ENCODE results near the gene AQP5. TPM values are rescaled to one million over a fixed set of nuclear protein-coding genes. Genes with fewer than 3 reads are reported as not detected.

AQP5 gene
- total and polyA plus RNA-seq, 2 of the 8 experiments (the other 6 are each of a cell fraction or from before 2014, with no cell fraction given): 2.5 to 3.2 TPM

DNA sequence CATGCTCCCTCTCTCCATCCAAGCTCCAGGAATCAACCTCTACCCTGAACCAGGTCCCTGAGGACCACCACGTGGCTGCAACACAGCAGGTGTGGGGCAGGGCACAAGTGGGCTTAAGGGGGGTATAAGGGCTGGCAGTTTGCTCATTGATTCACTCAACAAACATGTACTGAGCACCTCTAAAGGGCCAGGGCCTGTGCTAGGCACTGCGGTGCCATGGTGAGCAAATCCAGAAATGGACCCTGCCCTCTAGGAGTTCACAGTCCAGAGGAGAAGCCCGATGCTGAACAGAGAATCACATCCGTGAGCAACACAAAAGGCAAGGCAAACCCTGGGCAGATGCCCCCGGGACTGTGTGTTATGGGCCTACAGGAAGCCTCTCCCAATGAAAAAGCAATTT, 17.6 kb upstream of the AQP5 start:
- Histone ChIP-seq H2AK5ac (ENCODE audit: low read depth, low read length) (no peak overlapping the region), H3K4ac (replicated peaks; ENCODE audit: insufficient read length, low read depth, low read length) (no peak overlapping the region), H2AFZ (ENCODE audit: low read length) (no peak overlapping the region), H2BK20ac (ENCODE audit: low read length) (no peak overlapping the region; the same call in 1 of the 2 replicates), H4K8ac (ENCODE audit: extremely low read depth, insufficient read depth, low read length) (no peak overlapping the region), H4K20me1 (replicated peaks in 1 of 2; ENCODE audit: control insufficient read depth in 1 of 2, insufficient read depth in 2 of 2, low read length in 2 of 2) (peaks cover 0 to 1% of the 10 kb centered on the region in 2 experiments), H3K4me3 (ENCODE audit: extremely low read depth in 1 of 4, insufficient read depth in 2 of 4, low read depth in 3 of 4, low read length in 4 of 4) (no peak overlapping the region), H2BK12ac (ENCODE audit: low read depth, low read length) (no peak overlapping the region), H3K56ac (replicated peaks; ENCODE audit: insufficient read length, low read depth, low read length) (no peak overlapping the region), H2BK120ac (replicated peaks; ENCODE audit: low read depth, low read length) (no peak overlapping the region), H3K27me3 (replicated peaks in 1 of 4; ENCODE audit: control insufficient read depth in 3 of 4, extremely low read depth in 1 of 4, insufficient read depth in 3 of 4, low read length in 3 of 4) (peaks cover 0 to 3% (median 0%) of the 10 kb centered on the region in 4 experiments; a peak in 1 of 7 replicates), H3K79me1 (ENCODE audit: low read depth, low read length) (no peaks in the 10 kb centered on the region), H3K9ac (replicated peaks in 1 of 4; ENCODE audit: extremely low read depth in 1 of 4, low read depth in 3 of 4, low read length in 3 of 4) (no peak overlapping the region), H3K4me1 (replicated peaks in 1 of 4; ENCODE audit: control insufficient read depth in 3 of 4, insufficient read depth in 4 of 4, low read length in 3 of 4) (peaks cover 3 to 17% (median 4%) of the 10 kb centered on the region in 4 experiments; a peak in 6 of 7 replicates), H3K18ac (ENCODE audit: extremely low read depth, low read length) (no peak overlapping the region), H3K23me2 (ENCODE audit: low read depth, low read length) (no peaks in the 10 kb centered on the region; the same call in 1 of the 2 replicates), H4K91ac (replicated peaks; ENCODE audit: insufficient read length, low read length) (no peak overlapping the region), H3K9me3 (ENCODE audit: insufficient read depth in 2 of 2, low read depth in 1 of 2, low read length in 1 of 2) (no peaks in the 10 kb centered on the region), H3K23ac (ENCODE audit: insufficient read length) (no peak overlapping the region), H3K79me2 (ENCODE audit: control insufficient read depth in 1 of 2, insufficient read depth in 2 of 2, low read length in 2 of 2) (no peaks in the 10 kb centered on the region), H4K5ac (ENCODE audit: insufficient read length, low read depth, low read length) (no peak overlapping the region), H2BK15ac (ENCODE audit: low read length) (no peak overlapping the region), H3K27ac (ENCODE audit: low read depth, low read length) (no peak overlapping the region), H2BK5ac (ENCODE audit: low read depth, low read length) (no peak overlapping the region), H3K36me3 (ENCODE audit: control insufficient read depth in 2 of 4, insufficient read depth in 4 of 4, low read length in 3 of 4) (no peaks in the 10 kb centered on the region), H3K14ac (ENCODE audit: insufficient read length) (no peak overlapping the region), H3K4me2 (ENCODE audit: insufficient read depth in 1 of 2, low read depth in 2 of 2, low read length in 2 of 2) (no peak overlapping the region)
- 88% methylated on average over 5 of the region's 5 CpGs; no CpG with 5 or more reads in 1 of the 2 experiments for WGBS, 2 experiments (ENCODE audit: extremely low coverage in 1 of 2, insufficient coverage in 1 of 2, insufficient read length in 1 of 2, insufficient replicate concordance in 2 of 2, low coverage in 1 of 2, low lambda C conversion rate in 2 of 2, missing lambda C conversion rate in 1 of 2)
- CTCF ChIA-PET (ENCODE audit: partially characterized antibody): interaction anchor here (0.9 to 5.1 kb wide), 11 partner anchors 9 to 166 kb away, joined by 3 to 37 read pairs (median 4); no protein-coding TSS in a partner anchor
- POLR2A ChIA-PET (ENCODE audit: partially characterized antibody): no interaction called here
- DNase-seq (ENCODE audit: low read depth in 1 of 2, low spot score in 2 of 2) (no peak), FAIRE-seq (no peak)
- TF ChIP-seq SIRT6 (IDR thresholded peaks at IDR 0.05; ENCODE audit: low read length) (no peak), RXRA (IDR thresholded peaks at IDR 0.05; ENCODE audit: insufficient read depth, low read depth, low read length) (no peak), SP2 (IDR thresholded peaks at IDR 0.05; ENCODE audit: low read length) (no peak), NANOG (IDR thresholded peaks at IDR 0.05; ENCODE audit: insufficient read depth, low read depth, low read length, poor library complexity, severe bottlenecking) (no peak), KDM1A (IDR thresholded peaks at IDR 0.05; ENCODE audit: borderline replicate concordance, low read length) (no peak), EGR1 (IDR thresholded peaks at IDR 0.05; ENCODE audit: borderline replicate concordance, low read depth, low read length) (no peak), EZH2 (IDR thresholded peaks at IDR 0.05; ENCODE audit: low read depth, low read length, severe bottlenecking) (no peak), MAFK (IDR thresholded peaks at IDR 0.05; ENCODE audit: low read depth, low read length) (no peak), RNF2 (IDR thresholded peaks at IDR 0.05; ENCODE audit: borderline replicate concordance, low read depth, low read length, missing control alignments, poor library complexity, severe bottlenecking) (no peak), CBX5 (IDR thresholded peaks at IDR 0.05; ENCODE audit: low read depth, low read length) (no peak), CBX8 (IDR thresholded peaks at IDR 0.05; ENCODE audit: borderline replicate concordance, low read depth, low read length) (no peak), RFX5 (IDR thresholded peaks at IDR 0.05; ENCODE audit: borderline replicate concordance, low read depth, low read length) (no peak)
- TF ChIP-seq, protein P1, sequence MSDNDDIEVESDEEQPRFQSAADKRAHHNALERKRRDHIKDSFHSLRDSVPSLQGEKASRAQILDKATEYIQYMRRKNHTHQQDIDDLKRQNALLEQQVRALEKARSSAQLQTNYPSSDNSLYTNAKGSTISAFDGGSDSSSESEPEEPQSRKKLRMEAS (IDR thresholded peaks at IDR 0.05): no peak

Measured in H1 (cell line).